GM18870 (cell line): ENCODE data around the gene MAGEB18.

ENCODE experiments used
- ATAC-seq: cut with Tn5 transposase; IDR thresholded peaks from one replicate; pipeline ENCODE4 v1.9.1; 2021; ENCODE audit warnings: moderate library complexity; ENCODE audit not compliant: unreplicated experiment

MAGEB18 gene

GRCh38 chrX:26138274-26138673, at the start of gene MAGEB18:
Gene MAGEB18 (plus strand): TSS chrX:26138343. CDS start chrX:26138986, 643 bp downstream.
- no peak for ATAC-seq

DNA sequence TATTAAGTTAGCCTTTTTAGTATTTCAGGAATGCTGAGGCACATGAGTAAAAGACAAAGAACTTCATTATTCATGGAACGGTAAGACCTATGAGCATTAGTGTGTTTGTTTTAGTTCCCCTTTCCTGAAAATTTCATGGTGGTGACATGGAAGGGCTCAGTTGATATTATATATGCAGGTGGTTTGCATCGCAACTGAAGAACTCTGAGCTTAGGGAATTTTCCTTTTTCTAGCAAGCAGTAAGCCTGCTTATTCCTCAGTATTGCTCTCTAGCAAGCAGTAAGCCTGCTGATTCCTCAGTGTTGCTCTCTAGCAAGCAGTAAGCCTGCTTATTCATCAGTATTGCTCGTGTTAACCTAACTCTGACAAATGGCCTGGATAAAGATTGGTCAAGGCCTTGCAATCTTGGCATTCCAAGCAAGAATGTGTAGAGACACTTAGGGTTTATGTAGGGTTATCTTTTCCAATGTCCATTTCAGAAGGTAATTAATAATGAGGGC, 37.7 kb upstream of the MAGEB18 start:
- ATAC-seq, result no peak

- no peak for ATAC-seq
Observed at GRCh38 chrX:26109142-26109541, 29.0 kb upstream of the MAGEB18 start.

GRCh38 chrX:26146024-26146423, 7.9 kb downstream of the MAGEB18 start:
- no peak for ATAC-seq

DNA sequence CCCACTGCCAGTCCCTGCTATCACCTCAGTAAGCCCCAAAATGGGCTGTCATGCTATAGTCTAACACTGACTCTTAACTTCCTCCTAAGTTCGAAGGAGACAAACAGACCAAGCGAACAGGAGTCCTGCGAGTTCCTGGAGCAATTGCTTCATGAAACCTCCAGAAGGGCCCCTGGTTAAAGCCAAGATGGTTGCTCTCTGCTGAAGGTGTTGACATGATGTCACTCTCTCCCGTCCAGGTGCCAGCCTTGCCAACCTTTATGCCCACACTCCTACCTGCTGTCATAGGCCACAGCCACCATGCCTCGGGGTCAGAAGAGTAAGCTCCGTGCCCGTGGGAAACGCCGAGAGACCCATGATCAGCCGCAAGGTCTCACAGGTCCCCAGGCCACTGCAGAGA, 22.2 kb downstream of the MAGEB18 start, which contains the start of gene MAGEB6B:
Gene MAGEB6B, plus strand, starts transcription at position 301 of the 400 bp plus-strand sequence. Its CDS starts 0 bp downstream, at position 301.
- ATAC-seq, result no peak
